CD14-positive monocyte (primary cell): Measurements from ENCODE around the gene TSPAN5. TPM values are rescaled to one million over a fixed set of nuclear protein-coding genes. Genes with fewer than 3 reads are reported as not detected.

Experiments used
- DNase-seq, 3 donors: peaks; one replicate each; pipeline ENCODE4 v3.0.0-alpha.2; 2011 to 2022
- H2AFZ ChIP-seq: 2 replicates; pipeline ENCODE4 v1.6.0; 2012; ENCODE audit warnings: mild to moderate bottlenecking, low read depth, low read length, inconsistent platforms; ENCODE audit not compliant: insufficient read depth, poor library complexity, severe bottlenecking
- H3K27ac ChIP-seq, 2 donors: 1 replicate in 1 of 2; 2 replicates in 1 of 2; pipeline ENCODE4 v1.5.1; 2012 to 2013; ENCODE audit warnings: low read length in 2 of 2, control low read depth in 1 of 2, inconsistent platforms in 1 of 2, low read depth in 1 of 2, mild to moderate bottlenecking in 1 of 2
- H3K27me3 ChIP-seq, 2 donors: one replicate each; pipeline versions ENCODE4 v1.6.0 to v1.6.1; 2011 to 2013; ENCODE audit warnings: low read length in 2 of 2; ENCODE audit not compliant: control insufficient read depth in 2 of 2, insufficient read depth in 2 of 2
- H3K36me3 ChIP-seq, 2 donors: replicated peaks in 1 of 2; 1 replicate in 1 of 2; 2 replicates in 1 of 2; pipeline versions ENCODE4 v1.5.1 to v1.6.1; 2012 to 2013; ENCODE audit warnings: low read length in 2 of 2, control low read depth in 1 of 2, inconsistent platforms in 1 of 2, mild to moderate bottlenecking in 1 of 2; ENCODE audit not compliant: insufficient read depth in 2 of 2, control insufficient read depth in 1 of 2
- H3K4me1 ChIP-seq, 2 donors: 1 replicate in 1 of 2; 2 replicates in 1 of 2; pipeline versions ENCODE4 v1.5.1 to v1.6.1; 2012 to 2013; ENCODE audit warnings: low read length in 2 of 2, control low read depth in 1 of 2, inconsistent platforms in 1 of 2, mild to moderate bottlenecking in 1 of 2, moderate library complexity in 1 of 2; ENCODE audit not compliant: insufficient read depth in 2 of 2, control insufficient read depth in 1 of 2
- H3K4me2 ChIP-seq: replicated peaks from 2 replicates; pipeline ENCODE3; 2012; ENCODE audit warnings: low read length, moderate library complexity, mild to moderate bottlenecking; ENCODE audit not compliant: poor library complexity, severe bottlenecking; ENCODE audit errors: extremely low read depth
- H3K4me3 ChIP-seq, 3 experiments: fragments of 200-600 bp in 1 of 3; sonication (generic) in 1 of 3; replicated peaks in 1 of 3; 1 replicate in 2 of 3; 2 replicates in 1 of 3; pipeline ENCODE4 v1.5.1; 2011 to 2013; ENCODE audit warnings: low read length in 3 of 3, mild to moderate bottlenecking in 3 of 3, control low read depth in 2 of 3, low read depth in 2 of 3, inconsistent platforms in 1 of 3, moderate library complexity in 1 of 3
- H3K79me2 ChIP-seq: 2 replicates; pipeline ENCODE4 v1.6.0; 2012; ENCODE audit warnings: mild to moderate bottlenecking, control low read depth, inconsistent platforms, low read length, moderate library complexity; ENCODE audit not compliant: insufficient read depth
- H3K9ac ChIP-seq: 2 replicates; pipeline ENCODE4 v1.6.0; 2017; ENCODE audit warnings: low read length, mild to moderate bottlenecking; ENCODE audit not compliant: insufficient read depth, poor library complexity, severe bottlenecking
- H3K9me3 ChIP-seq, 2 donors: replicated peaks in 1 of 2; 1 replicate in 1 of 2; 2 replicates in 1 of 2; pipeline versions ENCODE4 v1.5.1 to v1.6.1; 2012 to 2013; ENCODE audit warnings: low read length in 2 of 2, control low read depth in 1 of 2; ENCODE audit not compliant: control insufficient read depth in 1 of 2, insufficient read depth in 1 of 2
- H4K20me1 ChIP-seq: 2 replicates; pipeline ENCODE4 v1.6.0; 2012; ENCODE audit warnings: mild to moderate bottlenecking, low read length, control low read depth, moderate library complexity; ENCODE audit not compliant: insufficient read depth
- H3K27ac Mint-ChIP-seq, 7 donors: one replicate each; pipeline ENCODE4 v1.8.0; 2020; ENCODE audit warnings: mild to moderate bottlenecking in 7 of 7, mixed read lengths in 7 of 7, moderate library complexity in 6 of 7, inconsistent platforms in 2 of 7
- H3K27me3 Mint-ChIP-seq, 3 donors: one replicate each; pipeline ENCODE4 v1.8.0; 2021 to 2022; ENCODE audit warnings: low read depth in 3 of 3, mild to moderate bottlenecking in 3 of 3, mixed read lengths in 3 of 3, moderate library complexity in 3 of 3, inconsistent platforms in 1 of 3
- H3K36me3 Mint-ChIP-seq, 2 donors: one replicate each; pipeline ENCODE4 v1.8.0; 2020; ENCODE audit warnings: mixed read lengths in 2 of 2, inconsistent platforms in 1 of 2, mild to moderate bottlenecking in 1 of 2
- H3K4me1 Mint-ChIP-seq: one replicate; pipeline ENCODE4 v1.8.0; 2020; ENCODE audit warnings: mild to moderate bottlenecking, mixed read lengths
- H3K4me3 Mint-ChIP-seq, 2 donors: one replicate each; pipeline ENCODE4 v1.8.0; 2020; ENCODE audit warnings: mild to moderate bottlenecking in 2 of 2, mixed read lengths in 2 of 2, moderate library complexity in 1 of 2
- H3K9me3 Mint-ChIP-seq, 7 donors: one replicate each; pipeline ENCODE4 v1.8.0; 2020 to 2022; ENCODE audit warnings: mixed read lengths in 7 of 7, mild to moderate bottlenecking in 6 of 7, moderate library complexity in 6 of 7, inconsistent platforms in 2 of 7
- WGBS: methylation state at CpG from one replicate; pipeline ENCODE4 v1.1.5; 2013; ENCODE audit warnings: missing lambda C conversion rate; ENCODE audit not compliant: insufficient coverage; 5-methylcytosine and 5-hydroxymethylcytosine counted together
- intact Hi-C, 2 donors: fragments of 100-400 bp; cut with micrococcal nuclease; formaldehyde crosslinking; loops; one replicate each; pipeline versions ENCODE4 v1.15.0 to v1.15.1; 2023
- polyA plus RNA-seq, 3 donors: library from polyadenylated mRNA; depleted of rRNA in 1 of 3; unstranded in 2 of 3; stranded (reverse) in 1 of 3; fragments of 300-500 nt in 2 of 3; fragments of >200 nt in 1 of 3; fragmentation: Illumina TruSeq in 2 of 3; gene quantifications; 1 replicate in 2 of 3; 2 replicates in 1 of 3; pipeline ENCODE4 v1.2.3, GENCODE V29; 2012 to 2021
- TF ChIP-seq, protein P1 (sequence below): fragments of 200-600 bp; IDR thresholded peaks from one replicate; pipeline ENCODE4 v1.8.0; 2022; ENCODE audit warnings: antibody characterized with exemption, mild to moderate bottlenecking

TSPAN5 gene
- polyA plus RNA-seq, 3 donors, result 0.09 to 1.1 (median 0.13) TPM

DNA sequence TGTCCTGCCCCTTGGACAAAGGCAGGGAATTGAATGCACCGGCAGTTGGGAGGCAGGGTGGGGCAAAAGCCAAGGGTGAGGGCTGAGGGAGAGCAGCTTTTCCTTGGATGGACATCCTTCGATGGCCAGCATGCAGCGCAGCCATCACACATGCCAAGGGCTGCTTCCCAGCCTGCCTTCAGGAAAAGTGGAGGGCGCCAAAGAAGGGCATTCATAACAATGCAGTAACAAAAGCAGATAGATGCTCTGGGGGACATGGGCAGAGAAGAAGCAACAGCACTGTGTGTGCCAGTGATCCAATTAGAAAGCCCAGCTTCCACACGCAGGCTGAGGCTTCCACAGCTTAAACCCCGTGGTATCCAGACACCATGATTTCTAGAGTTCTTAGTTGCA lies 71.5 kb downstream of the TSPAN5 start:
- WGBS, result 98% methylated on average over 5 of the region's 6 CpGs
- Mint-ChIP-seq H3K4me1 (no peaks in the 10 kb centered on the region), H3K9me3 (peaks cover 0 to 6% (median 2%) of the 10 kb centered on the region in 7 donors), H3K27ac (no peak overlapping the region), H3K36me3 (no peaks in the 10 kb centered on the region), H3K4me3 (no peak overlapping the region), H3K27me3 (no peaks in the 10 kb centered on the region)
- no peak overlapping the region for H3K4me3 ChIP-seq
- intact Hi-C loops, result no loop called here
- H3K9ac ChIP-seq, result no peak overlapping the region
- no peaks in the 10 kb centered on the region for H3K4me1 ChIP-seq
- no peaks in the 10 kb centered on the region for H3K79me2 ChIP-seq
- no peaks in the 10 kb centered on the region for H3K36me3 ChIP-seq
- no peak overlapping the region for H3K4me2 ChIP-seq
- H2AFZ ChIP-seq, result no peak overlapping the region
- no peak for DNase-seq
- TF ChIP-seq, protein P1, sequence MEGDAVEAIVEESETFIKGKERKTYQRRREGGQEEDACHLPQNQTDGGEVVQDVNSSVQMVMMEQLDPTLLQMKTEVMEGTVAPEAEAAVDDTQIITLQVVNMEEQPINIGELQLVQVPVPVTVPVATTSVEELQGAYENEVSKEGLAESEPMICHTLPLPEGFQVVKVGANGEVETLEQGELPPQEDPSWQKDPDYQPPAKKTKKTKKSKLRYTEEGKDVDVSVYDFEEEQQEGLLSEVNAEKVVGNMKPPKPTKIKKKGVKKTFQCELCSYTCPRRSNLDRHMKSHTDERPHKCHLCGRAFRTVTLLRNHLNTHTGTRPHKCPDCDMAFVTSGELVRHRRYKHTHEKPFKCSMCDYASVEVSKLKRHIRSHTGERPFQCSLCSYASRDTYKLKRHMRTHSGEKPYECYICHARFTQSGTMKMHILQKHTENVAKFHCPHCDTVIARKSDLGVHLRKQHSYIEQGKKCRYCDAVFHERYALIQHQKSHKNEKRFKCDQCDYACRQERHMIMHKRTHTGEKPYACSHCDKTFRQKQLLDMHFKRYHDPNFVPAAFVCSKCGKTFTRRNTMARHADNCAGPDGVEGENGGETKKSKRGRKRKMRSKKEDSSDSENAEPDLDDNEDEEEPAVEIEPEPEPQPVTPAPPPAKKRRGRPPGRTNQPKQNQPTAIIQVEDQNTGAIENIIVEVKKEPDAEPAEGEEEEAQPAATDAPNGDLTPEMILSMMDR, result no peak
- H4K20me1 ChIP-seq, result no peaks in the 10 kb centered on the region
- no peaks in the 10 kb centered on the region for H3K9me3 ChIP-seq
- H3K27ac ChIP-seq, result no peak overlapping the region
- no peaks in the 10 kb centered on the region for H3K27me3 ChIP-seq

GRCh38 chr4:98586291-98586961 lies 72.0 kb downstream of the TSPAN5 start:
- intact Hi-C loops, result no loop called here
- Mint-ChIP-seq H3K36me3 (no peaks in the 10 kb centered on the region), H3K4me3 (no peak overlapping the region), H3K9me3 (peaks cover 0 to 6% (median 2%) of the 10 kb centered on the region in 7 donors), H3K4me1 (no peaks in the 10 kb centered on the region), H3K27me3 (no peaks in the 10 kb centered on the region), H3K27ac (no peak overlapping the region)
- Histone ChIP-seq H3K27me3 (no peaks in the 10 kb centered on the region), H3K36me3 (no peaks in the 10 kb centered on the region), H3K79me2 (no peaks in the 10 kb centered on the region), H4K20me1 (no peaks in the 10 kb centered on the region), H3K4me2 (no peak overlapping the region), H3K9me3 (no peaks in the 10 kb centered on the region), H3K9ac (no peak overlapping the region), H2AFZ (no peak overlapping the region), H3K4me1 (no peaks in the 10 kb centered on the region), H3K27ac (no peak overlapping the region), H3K4me3 (no peak overlapping the region)
- DNase-seq, result no peak
- TF ChIP-seq, protein P1, result no peak
- WGBS, result 75% methylated on average over 1 of the region's 5 CpGs
